Fibroblast of the conjunctiva (primary cell): ENCODE measurements around the gene MORN5.

ENCODE experiments used
- DNase-seq: peaks from one replicate; pipeline ENCODE4 v3.0.0-alpha.2; 2010; ENCODE audit warnings: low read depth

The MORN5 gene

GRCh38 chr9:122143876-122144405 lies 15.8 kb upstream of the MORN5 start:
- no peak for DNase-seq

GRCh38 chr9:122144836-122145591 lies 14.7 kb upstream of the MORN5 start:
- no peak for DNase-seq

- DNase-seq: no peak
These were observed 14.2 kb upstream of the MORN5 start for GRCh38 chr9:122145592-122145863.

- DNase-seq: no peak
These were observed 8.4 kb upstream of the MORN5 start for GRCh38 chr9:122151267-122151828.

- no peak for DNase-seq
These were observed 3.9 kb upstream of the MORN5 start for GRCh38 chr9:122155796-122156195.

GRCh38 chr9:122158202-122158601 lies 1.5 kb upstream of the MORN5 start:
- DNase-seq: peak; percentile 26

GRCh38 chr9:122159925-122160246 lies 178 bp downstream of the MORN5 start:
- no peak for DNase-seq

GRCh38 chr9:122162415-122162814 lies 2.7 kb downstream of the MORN5 start:
- DNase-seq: no peak

GRCh38 chr9:122164286-122164685 lies 4.6 kb downstream of the MORN5 start:
- no peak for DNase-seq

GRCh38 chr9:122168356-122168755 lies 8.6 kb downstream of the MORN5 start:
- DNase-seq: no peak

GRCh38 chr9:122172131-122172530 lies 12.4 kb downstream of the MORN5 start:
- no peak for DNase-seq

GRCh38 chr9:122173670-122174069 lies 14.0 kb downstream of the MORN5 start:
- no peak for DNase-seq

- DNase-seq: no peak
These were observed 17.2 kb downstream of the MORN5 start for GRCh38 chr9:122176916-122177315.

- no peak for DNase-seq
These were observed 19.5 kb downstream of the MORN5 start for GRCh38 chr9:122179054-122179689.

- no peak for DNase-seq
These were observed 20.0 kb downstream of the MORN5 start for GRCh38 chr9:122179690-122180074.

GRCh38 chr9:122180633-122181032 lies 20.9 kb downstream of the MORN5 start:
- peak; percentile 14 for DNase-seq

- DNase-seq: no peak
These were observed 23.8 kb downstream of the MORN5 start for GRCh38 chr9:122183501-122183900.

- DNase-seq: no peak
These were observed 24.8 kb downstream of the MORN5 start for GRCh38 chr9:122184551-122184950.

GRCh38 chr9:122186301-122186700 lies 26.6 kb downstream of the MORN5 start:
- DNase-seq: no peak

- DNase-seq: no peak
These were observed 27.2 kb downstream of the MORN5 start for GRCh38 chr9:122186777-122187470.

- no peak for DNase-seq
These were observed 28.7 kb downstream of the MORN5 start for GRCh38 chr9:122188369-122188768.

- DNase-seq: no peak
These were observed 31.1 kb downstream of the MORN5 start for GRCh38 chr9:122190597-122191381.
